Epithelial cell of esophagus (primary cell): ENCODE data around the gene SLC19A1.

Experiments used
- DNase-seq: peaks from one replicate; pipeline ENCODE4 v3.0.0; 2010; ENCODE audit warnings: low read depth
- H3K4me3 ChIP-seq: 2 replicates; pipeline ENCODE4 v1.5.1; 2011; ENCODE audit warnings: mild to moderate bottlenecking, low read length, control low read depth
- TF ChIP-seq, protein P1 (sequence below): IDR thresholded peaks from 2 replicates; pipeline ENCODE4 v1.5.1; 2011; ENCODE audit warnings: low read depth, mild to moderate bottlenecking, low read length, control low read depth, inconsistent platforms; ENCODE audit not compliant: insufficient read depth; ENCODE audit errors: missing control alignments

Gene SLC19A1

DNA sequence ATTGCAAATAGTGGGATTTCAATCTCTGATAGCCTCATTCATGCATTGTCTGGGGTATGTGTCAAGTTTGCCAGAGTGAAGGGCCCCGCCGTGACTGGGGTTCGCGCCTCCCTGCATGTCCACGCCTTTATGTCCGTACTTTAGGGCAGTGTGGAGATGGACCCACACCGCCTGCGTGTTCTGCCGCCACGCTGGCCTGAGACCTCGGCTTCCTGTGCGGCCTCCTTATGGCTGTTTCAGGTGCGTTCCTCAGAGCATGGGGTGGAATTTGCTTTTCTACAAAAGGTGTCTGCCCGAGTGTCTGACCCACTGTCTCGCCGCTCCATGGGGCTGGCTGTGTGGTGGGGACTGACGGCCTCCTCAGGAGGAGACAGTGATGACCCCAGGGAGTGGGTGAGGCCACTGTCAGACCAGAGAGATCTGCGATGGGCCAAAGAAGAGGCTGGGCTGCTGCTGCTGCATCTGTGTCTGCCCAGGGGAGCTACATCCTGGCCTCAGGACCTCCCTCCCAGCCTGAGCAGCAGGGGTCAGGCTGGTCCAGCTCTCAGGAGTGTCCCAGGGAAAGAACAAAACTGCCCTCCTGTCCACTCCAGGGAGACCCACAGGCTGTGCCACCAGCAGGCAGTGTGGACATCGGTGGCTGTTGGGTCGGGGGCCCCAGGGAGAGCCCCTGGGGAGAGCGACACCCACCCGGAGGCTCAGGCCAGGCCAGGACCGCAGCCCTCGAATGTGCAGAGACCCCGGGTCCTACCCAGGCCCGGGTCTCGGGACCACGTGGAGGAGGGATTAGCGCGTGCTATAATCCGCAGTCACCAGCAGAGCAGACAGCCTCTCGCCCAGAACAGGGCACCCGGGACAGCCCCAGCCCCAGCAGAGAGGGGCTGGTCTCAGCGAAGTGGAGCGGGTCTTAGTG, 9.8 kb upstream of the SLC19A1 start:
- no peak overlapping the region for H3K4me3 ChIP-seq
- DNase-seq, result no peak
- TF ChIP-seq, protein P1, sequence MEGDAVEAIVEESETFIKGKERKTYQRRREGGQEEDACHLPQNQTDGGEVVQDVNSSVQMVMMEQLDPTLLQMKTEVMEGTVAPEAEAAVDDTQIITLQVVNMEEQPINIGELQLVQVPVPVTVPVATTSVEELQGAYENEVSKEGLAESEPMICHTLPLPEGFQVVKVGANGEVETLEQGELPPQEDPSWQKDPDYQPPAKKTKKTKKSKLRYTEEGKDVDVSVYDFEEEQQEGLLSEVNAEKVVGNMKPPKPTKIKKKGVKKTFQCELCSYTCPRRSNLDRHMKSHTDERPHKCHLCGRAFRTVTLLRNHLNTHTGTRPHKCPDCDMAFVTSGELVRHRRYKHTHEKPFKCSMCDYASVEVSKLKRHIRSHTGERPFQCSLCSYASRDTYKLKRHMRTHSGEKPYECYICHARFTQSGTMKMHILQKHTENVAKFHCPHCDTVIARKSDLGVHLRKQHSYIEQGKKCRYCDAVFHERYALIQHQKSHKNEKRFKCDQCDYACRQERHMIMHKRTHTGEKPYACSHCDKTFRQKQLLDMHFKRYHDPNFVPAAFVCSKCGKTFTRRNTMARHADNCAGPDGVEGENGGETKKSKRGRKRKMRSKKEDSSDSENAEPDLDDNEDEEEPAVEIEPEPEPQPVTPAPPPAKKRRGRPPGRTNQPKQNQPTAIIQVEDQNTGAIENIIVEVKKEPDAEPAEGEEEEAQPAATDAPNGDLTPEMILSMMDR, result no peak

DNA sequence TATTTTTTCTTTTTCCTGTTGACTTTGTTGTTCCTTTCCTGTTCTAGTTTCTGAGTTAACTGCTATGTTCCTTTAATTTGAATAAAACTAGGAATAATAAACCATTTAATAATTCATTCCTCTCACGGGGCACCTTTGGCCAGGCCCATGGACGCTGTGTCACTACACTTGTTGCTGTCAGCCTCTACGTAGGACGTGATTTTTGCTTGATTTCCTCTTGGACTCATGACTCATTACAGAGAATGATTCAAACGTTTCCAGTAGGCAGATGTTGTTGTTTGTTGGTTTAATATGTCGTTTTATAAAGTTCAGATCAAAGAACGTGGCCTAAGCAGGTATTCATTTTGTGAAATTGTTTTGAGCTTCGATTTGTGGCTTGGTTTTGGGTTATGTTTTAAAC, 9.1 kb upstream of the SLC19A1 start:
- peak; percentile 83 for DNase-seq
- TF ChIP-seq, protein P1, result no peak
- H3K4me3 ChIP-seq, result no peak overlapping the region

DNA sequence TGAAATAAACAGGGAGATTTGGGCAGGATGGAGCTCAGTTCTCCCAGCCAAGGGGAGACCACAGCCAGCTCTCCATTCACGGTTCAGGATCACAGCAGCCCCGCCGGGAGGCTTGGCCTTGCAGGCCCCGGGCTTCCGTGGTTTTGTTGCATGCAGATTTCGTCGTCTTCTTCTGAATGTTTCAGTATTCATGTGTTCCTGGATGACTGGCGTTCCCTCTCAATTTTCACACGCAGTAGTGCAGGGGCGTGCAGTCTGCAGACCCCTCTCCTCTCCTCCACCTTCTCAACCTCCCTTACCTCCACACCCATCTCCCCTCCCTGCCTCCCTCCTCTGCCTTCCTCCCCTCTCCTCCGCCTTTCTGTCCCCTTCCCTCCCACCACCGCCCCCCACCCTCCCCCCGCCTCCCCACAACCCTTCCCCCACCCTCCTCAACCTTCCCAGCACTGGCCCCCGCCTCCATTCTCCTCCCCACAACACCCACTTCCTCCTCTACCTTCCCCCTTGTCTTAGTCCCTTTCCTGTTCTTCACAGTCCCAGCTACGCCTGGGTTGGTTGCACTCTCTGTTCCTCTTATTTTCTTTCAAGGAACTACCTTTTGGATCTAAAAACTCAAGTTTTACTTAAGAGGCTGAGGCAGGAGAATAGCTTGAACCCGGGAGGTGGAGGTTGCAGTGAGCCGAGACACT, 8.4 kb upstream of the SLC19A1 start:
- DNase-seq, result no peak
- TF ChIP-seq, protein P1, result no peak
- no peak overlapping the region for H3K4me3 ChIP-seq

DNA sequence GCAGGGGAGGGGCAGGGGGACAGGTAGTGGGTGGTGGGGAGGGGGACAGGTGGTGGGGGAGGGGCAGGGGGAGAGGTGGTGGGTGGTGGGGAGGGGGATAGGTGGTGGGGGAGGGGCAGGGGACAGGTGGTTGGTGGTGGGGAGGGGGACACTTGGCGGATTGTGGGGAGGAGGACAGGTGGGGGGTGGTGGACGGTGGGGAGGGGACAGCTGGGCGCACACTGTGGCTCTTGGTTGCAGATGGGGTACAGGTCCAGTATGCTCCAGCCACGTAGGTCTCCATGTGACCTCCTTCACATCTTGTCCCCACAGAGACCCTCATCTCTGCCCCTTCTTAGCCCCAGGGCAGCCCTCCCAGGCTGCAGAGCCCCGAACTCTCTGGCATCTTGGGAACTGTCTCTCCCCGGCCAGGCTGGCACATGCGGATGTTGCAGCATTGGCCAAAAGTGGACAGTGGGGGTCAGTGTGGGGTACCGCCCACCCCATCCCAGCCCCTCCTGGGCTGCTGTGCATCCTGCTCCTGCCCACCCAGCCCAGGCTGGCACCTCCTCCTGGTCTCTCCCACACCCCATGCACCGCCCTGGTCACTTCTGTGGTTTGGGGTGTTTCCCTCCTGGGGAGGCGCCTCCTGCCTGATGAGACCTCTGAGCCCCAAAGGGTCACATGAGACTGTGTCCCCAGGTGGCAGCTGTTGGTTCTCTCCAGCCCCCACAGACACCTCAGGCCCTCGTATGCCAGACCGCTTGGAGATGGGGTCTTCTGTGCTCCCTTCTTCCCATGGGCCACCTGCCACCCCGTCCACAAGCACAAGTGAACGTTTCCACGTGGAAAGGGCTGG, 7.6 kb upstream of the SLC19A1 start:
- H3K4me3 ChIP-seq, result no peak overlapping the region
- no peak for DNase-seq
- TF ChIP-seq, protein P1, result no peak

DNA sequence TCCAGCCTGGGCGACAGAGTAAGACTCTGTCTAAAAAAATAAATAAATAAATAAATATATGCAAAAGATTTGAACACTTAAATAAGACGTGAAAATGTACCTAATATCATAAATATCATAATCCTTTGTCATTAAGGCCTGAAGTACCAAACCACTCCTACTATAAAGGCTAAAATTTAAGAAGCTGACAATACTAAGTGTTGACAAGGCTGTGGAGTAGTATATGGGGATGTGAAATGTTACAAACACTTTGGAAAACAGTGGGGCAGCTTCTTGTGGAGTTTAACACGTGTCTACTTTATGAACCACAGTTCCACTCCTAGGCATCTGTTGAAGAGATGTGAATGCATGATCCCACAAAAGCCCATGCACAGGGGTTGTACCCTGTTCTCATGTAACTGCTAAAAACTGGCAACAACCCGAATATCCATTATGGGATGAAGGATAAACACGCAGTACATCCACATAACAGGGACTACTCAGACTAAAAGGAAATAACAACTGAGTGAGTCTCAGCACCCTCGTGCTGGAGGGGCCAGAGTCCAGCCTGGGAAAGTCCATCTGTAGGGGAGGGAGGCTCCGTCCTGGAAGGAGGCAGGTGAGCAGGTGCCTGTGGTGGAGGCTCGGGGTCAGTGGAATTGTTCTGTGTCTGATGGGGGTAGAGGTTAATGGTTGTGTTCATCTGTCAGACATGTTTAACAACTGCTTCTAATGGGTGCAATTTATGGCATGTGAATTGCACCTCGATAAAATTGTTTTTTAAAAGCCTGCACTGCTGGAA, 6.7 kb upstream of the SLC19A1 start:
- H3K4me3 ChIP-seq, result no peak overlapping the region
- TF ChIP-seq, protein P1, result no peak
- DNase-seq, result no peak

DNA sequence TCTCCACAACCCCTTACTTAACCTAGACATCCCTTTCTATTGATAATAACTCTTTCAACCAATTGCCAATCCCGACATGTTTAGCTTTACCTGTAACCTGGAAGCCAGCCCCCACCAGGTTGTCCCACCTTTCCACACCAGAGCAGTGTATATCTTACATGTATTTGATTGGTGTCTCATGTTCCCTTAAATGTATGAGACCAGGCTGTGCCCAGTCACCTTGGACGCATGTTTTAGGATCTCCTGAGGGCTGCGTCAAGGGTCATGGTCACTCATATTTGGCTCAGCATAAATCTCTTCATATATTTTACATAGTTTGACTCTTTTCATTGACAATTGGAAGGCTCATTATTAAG, 5.3 kb upstream of the SLC19A1 start:
- TF ChIP-seq, protein P1, result no peak
- no peak overlapping the region for H3K4me3 ChIP-seq
- DNase-seq, result no peak
